ENCODE results near the gene PRDX2. TPM values are rescaled to one million over a fixed set of nuclear protein-coding genes. Genes with fewer than 3 reads are reported as not detected.

The PRDX2 gene
- total and polyA plus RNA-seq, 10 of the 15 experiments (the other 5 are each of a cell fraction or from before 2014, with no cell fraction given): 93.0 to 812 (median 344) TPM

DNA sequence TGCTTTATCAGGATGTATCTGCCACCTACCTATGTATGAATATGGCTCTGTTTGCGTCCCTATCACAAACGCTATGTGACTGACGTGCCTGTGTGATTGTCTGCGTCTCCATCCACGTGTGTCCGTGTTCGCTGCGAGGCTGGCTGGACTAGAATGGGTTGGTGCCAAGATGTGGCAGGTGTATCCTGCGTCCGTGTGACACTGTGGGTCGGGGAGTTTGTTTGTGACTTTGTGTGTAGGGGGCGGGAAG is 19.5 kb downstream of the PRDX2 start (continued):
- TF ChIP-seq MTA2 (IDR thresholded peaks at IDR 0.05; ENCODE audit: low read depth): peak; percentile 84
- peak; percentile 17; the same call in 1 of the 2 replicates for TF ChIP-seq TCF12 (IDR thresholded peaks at IDR 0.05; ENCODE audit: low read depth, low read length)
- peak; percentile 88; the same call in 1 of the 2 replicates for TF ChIP-seq SMARCA5 (IDR thresholded peaks at IDR 0.05)
- peak; percentile 94 for TF ChIP-seq PKNOX1 (IDR thresholded peaks at IDR 0.05)
- peak; percentile 80 for TF ChIP-seq MLLT1 (IDR thresholded peaks at IDR 0.05)
- TF ChIP-seq, protein P1, sequence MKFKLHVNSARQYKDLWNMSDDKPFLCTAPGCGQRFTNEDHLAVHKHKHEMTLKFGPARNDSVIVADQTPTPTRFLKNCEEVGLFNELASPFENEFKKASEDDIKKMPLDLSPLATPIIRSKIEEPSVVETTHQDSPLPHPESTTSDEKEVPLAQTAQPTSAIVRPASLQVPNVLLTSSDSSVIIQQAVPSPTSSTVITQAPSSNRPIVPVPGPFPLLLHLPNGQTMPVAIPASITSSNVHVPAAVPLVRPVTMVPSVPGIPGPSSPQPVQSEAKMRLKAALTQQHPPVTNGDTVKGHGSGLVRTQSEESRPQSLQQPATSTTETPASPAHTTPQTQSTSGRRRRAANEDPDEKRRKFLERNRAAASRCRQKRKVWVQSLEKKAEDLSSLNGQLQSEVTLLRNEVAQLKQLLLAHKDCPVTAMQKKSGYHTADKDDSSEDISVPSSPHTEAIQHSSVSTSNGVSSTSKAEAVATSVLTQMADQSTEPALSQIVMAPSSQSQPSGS (IDR thresholded peaks at IDR 0.05; ENCODE audit: low read length): no peak

- peaks cover 45% of the 10 kb centered on the region for H3K4me1 ChIP-seq (ENCODE audit: control insufficient read depth, insufficient read depth, low read length)
- BruUV-seq (replicated peaks): no TSS peak
- H3K79me2 ChIP-seq (ENCODE audit: control insufficient read depth, insufficient read depth, low read length): peaks cover 9% of the 10 kb centered on the region
- H3K4me2 ChIP-seq (ENCODE audit: control insufficient read depth, insufficient read depth): peak overlapping the region; percentile 99
- H3K9ac ChIP-seq (ENCODE audit: control insufficient read depth, insufficient read depth, low read length): peak overlapping the region; percentile 94
- H3K27me3 ChIP-seq (replicated peaks in 1 of 2; ENCODE audit: control insufficient read depth in 2 of 2, insufficient read depth in 2 of 2, low read length in 1 of 2): no peaks in the 10 kb centered on the region
- 58% methylated on average over 15 of the region's 15 CpGs for WGBS (ENCODE audit: insufficient coverage, insufficient replicate concordance, low lambda C conversion rate, missing lambda C conversion rate)
- peak overlapping the region; percentile 76 for H3K4me3 ChIP-seq
- no peak for DNase-seq (ENCODE audit: low read depth, low spot score)
- SMC1A ChIA-PET (ENCODE audit: uncharacterized antibody, unreplicated experiment): interaction anchor here (1.0 to 8.4 kb wide), 6 partner anchors 8 to 186 kb away, joined by 3 to 240 read pairs (median 11); partner anchors contain the start of gene JUNB
- peak overlapping the region; percentile 91 for H3K27ac ChIP-seq (ENCODE audit: control insufficient read depth, insufficient read depth)
- H3K36me3 ChIP-seq (ENCODE audit: control insufficient read depth in 2 of 2, insufficient read depth in 2 of 2, low read length in 1 of 2): no peaks in the 10 kb centered on the region
- RAD21 ChIA-PET (ENCODE audit: unreplicated experiment): interaction anchor here (1.3 to 4.8 kb wide), 4 partner anchors 8 to 112 kb away, joined by 3 to 303 read pairs (median 31); partner anchors contain the start of genes GCDH and JUNB
- no peaks in the 10 kb centered on the region for H3K9me3 ChIP-seq (replicated peaks; ENCODE audit: control insufficient read depth, insufficient read depth, low read length)
- CTCF ChIA-PET: interaction anchor here (1.3 to 12.1 kb wide), 7 partner anchors 8 to 68 kb away, joined by 4 to 537 read pairs (median 18); partner anchors contain the start of genes JUNB, PRDX2, RNASEH2A and THSD8
- in situ Hi-C loops (cut with MboI) (no loop called here), intact Hi-C loops (cut with micrococcal nuclease; ENCODE audit: unreplicated experiment) (no loop called here)
- peak; percentile 4; the same call in 1 of the 3 replicates for ATAC-seq
- H2AFZ ChIP-seq (ENCODE audit: control insufficient read depth, low read depth, low read length): peak overlapping the region; percentile 78; the same call in 1 of the 2 replicates
- no peak for FAIRE-seq
- POLR2A ChIA-PET: interaction anchor here (1.6 to 9.3 kb wide), 3 partner anchors 9 to 21 kb away, joined by 6 to 303 read pairs (median 66); partner anchors contain the start of gene JUNB
- no peaks in the 10 kb centered on the region for H4K20me1 ChIP-seq (ENCODE audit: control insufficient read depth, insufficient read depth)
- TF ChIP-seq SMAD5 (IDR thresholded peaks at IDR 0.05; ENCODE audit: low read depth) (no peak), PKNOX1 (IDR thresholded peaks at IDR 0.05) (peak; percentile 29; the same call in 1 of the 2 replicates), TAF1 (IDR thresholded peaks at IDR 0.05; ENCODE audit: borderline replicate concordance, low read depth, low read length) (no peak), ZBTB33 (IDR thresholded peaks at IDR 0.05) (no peak), KDM1A (IDR thresholded peaks at IDR 0.05; ENCODE audit: borderline replicate concordance) (no peak), SMC3 (IDR thresholded peaks at IDR 0.05; ENCODE audit: borderline replicate concordance, low read length) (no peak), EED (IDR thresholded peaks at IDR 0.05; ENCODE audit: low read depth) (no peak), PAX8 (IDR thresholded peaks at IDR 0.05) (no peak)
Measured at GRCh38 chr19:12779162-12779993, 22.2 kb downstream of the PRDX2 start.

Measured in GM12878 (cell line).